ENCODE data around the gene IFITM2. TPM values are rescaled to one million over a fixed set of nuclear protein-coding genes. Genes with fewer than 3 reads are reported as not detected.

Gene IFITM2
- polyA plus RNA-seq, 4 donors = 21.7 to 490 (median 51.9) TPM

GRCh38 chr11:288478-289397, 18.9 kb upstream of the IFITM2 start, which contains the start of gene PGGHG:
Gene PGGHG (plus strand): TSS chr11:289126. CDS start chr11:289817, 691 bp downstream.
- Histone ChIP-seq H3K4me3 (ENCODE audit: low read depth in 1 of 3, low read length in 3 of 3) (peak within 1 kb of the TSS; percentile 47 to 60 (median 47)), H3K4me1 (ENCODE audit: control insufficient read depth in 3 of 3, insufficient read depth in 2 of 3, low read depth in 1 of 3, low read length in 2 of 3) (peaks cover 1 to 23% (median 4%) of the 10 kb centered on the region in 3 donors), H3K36me3 (ENCODE audit: control insufficient read depth in 3 of 3, insufficient read depth in 2 of 3, low read depth in 1 of 3, low read length in 3 of 3) (peaks cover 7 to 61% (median 8%) of the 10 kb centered on the region in 3 donors), H3K27me3 (ENCODE audit: control insufficient read depth in 3 of 3, insufficient read depth in 3 of 3, low read length in 3 of 3) (peaks cover 0 to 7% (median 0%) of the 10 kb centered on the region in 3 donors), H3K9me3 (ENCODE audit: control insufficient read depth in 2 of 2, insufficient read depth in 1 of 2, low read depth in 1 of 2, low read length in 1 of 2) (no peaks in the 10 kb centered on the region), H3K27ac (ENCODE audit: low read depth in 1 of 3, low read length in 2 of 3) (peak within 1 kb of the TSS; percentile 59 to 82 (median 81))
- peak; percentile 82 to 87 for DNase-seq
- no peak for FAIRE-seq
- WGBS, 3 donors = 0 to 1% (median 1%) methylated on average over 61 to 111 of the region's 112 CpGs

- H3K4me3 ChIP-seq (ENCODE audit: low read depth in 1 of 3, low read length in 3 of 3) = peak overlapping the region; percentile 47 to 60 (median 47)
- peak in 1 of 2 donors; percentile 15 for DNase-seq
- H3K4me1 ChIP-seq (ENCODE audit: control insufficient read depth in 3 of 3, insufficient read depth in 2 of 3, low read depth in 1 of 3, low read length in 2 of 3) = peaks cover 0 to 23% (median 4%) of the 10 kb centered on the region in 3 donors
- no peak for FAIRE-seq
- peak overlapping the region; percentile 47 to 58 (median 52) for H3K27ac ChIP-seq (ENCODE audit: low read depth in 1 of 3, low read length in 2 of 3)
- WGBS, 3 donors = 0 to 11% (median 10%) methylated on average over 7 to 14 of the region's 14 CpGs
- peaks cover 0 to 7% (median 0%) of the 10 kb centered on the region in 3 donors for H3K27me3 ChIP-seq (ENCODE audit: control insufficient read depth in 3 of 3, insufficient read depth in 3 of 3, low read length in 3 of 3)
- no peaks in the 10 kb centered on the region for H3K9me3 ChIP-seq (ENCODE audit: control insufficient read depth in 2 of 2, insufficient read depth in 1 of 2, low read depth in 1 of 2, low read length in 1 of 2)
- H3K36me3 ChIP-seq (ENCODE audit: control insufficient read depth in 3 of 3, insufficient read depth in 2 of 3, low read depth in 1 of 3, low read length in 3 of 3) = peaks cover 4 to 61% (median 7%) of the 10 kb centered on the region in 3 donors
Measured at GRCh38 chr11:289398-289711, 18.3 kb upstream of the IFITM2 start.

GRCh38 chr11:289712-290620, 17.6 kb upstream of the IFITM2 start:
- Histone ChIP-seq H3K27ac (ENCODE audit: low read depth in 1 of 3, low read length in 2 of 3) (peak overlapping the region; percentile 47 to 58 (median 52)), H3K4me1 (ENCODE audit: control insufficient read depth in 3 of 3, insufficient read depth in 2 of 3, low read depth in 1 of 3, low read length in 2 of 3) (peaks cover 0 to 23% (median 4%) of the 10 kb centered on the region in 3 donors), H3K9me3 (ENCODE audit: control insufficient read depth in 2 of 2, insufficient read depth in 1 of 2, low read depth in 1 of 2, low read length in 1 of 2) (no peaks in the 10 kb centered on the region), H3K36me3 (ENCODE audit: control insufficient read depth in 3 of 3, insufficient read depth in 2 of 3, low read depth in 1 of 3, low read length in 3 of 3) (peaks cover 4 to 62% (median 5%) of the 10 kb centered on the region in 3 donors), H3K27me3 (ENCODE audit: control insufficient read depth in 3 of 3, insufficient read depth in 3 of 3, low read length in 3 of 3) (peaks cover 0 to 7% (median 0%) of the 10 kb centered on the region in 3 donors), H3K4me3 (ENCODE audit: low read depth in 1 of 3, low read length in 3 of 3) (peak overlapping the region; percentile 47 to 60 (median 47))
- WGBS, 3 donors = 49 to 71% (median 56%) methylated on average over 41 to 48 of the region's 48 CpGs
- DNase-seq (no peak), FAIRE-seq (no peak)

- 73 to 82% (median 79%) methylated on average over 12 to 13 of the region's 13 CpGs for WGBS, 3 donors
- H3K4me3 ChIP-seq (ENCODE audit: low read depth in 1 of 3, low read length in 3 of 3) = no peak overlapping the region
Measured at GRCh38 chr11:290621-291231, 16.9 kb upstream of the IFITM2 start.

GRCh38 chr11:291281-292210, 16.1 kb upstream of the IFITM2 start:
- Histone ChIP-seq H3K4me3 (ENCODE audit: low read depth in 1 of 3, low read length in 3 of 3) (no peak overlapping the region), H3K27ac (ENCODE audit: low read depth in 1 of 3, low read length in 2 of 3) (no peak overlapping the region), H3K27me3 (ENCODE audit: control insufficient read depth in 3 of 3, insufficient read depth in 3 of 3, low read length in 3 of 3) (peaks cover 0 to 7% (median 0%) of the 10 kb centered on the region in 3 donors), H3K36me3 (ENCODE audit: control insufficient read depth in 3 of 3, insufficient read depth in 2 of 3, low read depth in 1 of 3, low read length in 3 of 3) (peaks cover 0 to 59% (median 5%) of the 10 kb centered on the region in 3 donors), H3K9me3 (ENCODE audit: control insufficient read depth in 2 of 2, insufficient read depth in 1 of 2, low read depth in 1 of 2, low read length in 1 of 2) (no peaks in the 10 kb centered on the region), H3K4me1 (ENCODE audit: control insufficient read depth in 3 of 3, insufficient read depth in 2 of 3, low read depth in 1 of 3, low read length in 2 of 3) (peaks cover 0 to 23% (median 4%) of the 10 kb centered on the region in 3 donors)
- FAIRE-seq (no peak), DNase-seq (no peak)
- WGBS, 3 donors = 87 to 88% (median 87%) methylated on average over 38 to 44 of the region's 44 CpGs

More at GRCh38 chr11:290621-291231, 16.9 kb upstream of the IFITM2 start:
- H3K9me3 ChIP-seq (ENCODE audit: control insufficient read depth in 2 of 2, insufficient read depth in 1 of 2, low read depth in 1 of 2, low read length in 1 of 2) = no peaks in the 10 kb centered on the region
- DNase-seq (no peak), FAIRE-seq (no peak)
- H3K4me1 ChIP-seq (ENCODE audit: control insufficient read depth in 3 of 3, insufficient read depth in 2 of 3, low read depth in 1 of 3, low read length in 2 of 3) = peaks cover 0 to 23% (median 4%) of the 10 kb centered on the region in 3 donors
- H3K36me3 ChIP-seq (ENCODE audit: control insufficient read depth in 3 of 3, insufficient read depth in 2 of 3, low read depth in 1 of 3, low read length in 3 of 3) = peaks cover 1 to 62% (median 5%) of the 10 kb centered on the region in 3 donors
- H3K27me3 ChIP-seq (ENCODE audit: control insufficient read depth in 3 of 3, insufficient read depth in 3 of 3, low read length in 3 of 3) = peaks cover 0 to 7% (median 0%) of the 10 kb centered on the region in 3 donors
- no peak overlapping the region for H3K27ac ChIP-seq (ENCODE audit: low read depth in 1 of 3, low read length in 2 of 3)

- DNase-seq = no peak
- no peaks in the 10 kb centered on the region for H3K9me3 ChIP-seq (ENCODE audit: control insufficient read depth in 2 of 2, insufficient read depth in 1 of 2, low read depth in 1 of 2, low read length in 1 of 2)
- 85 to 90% (median 87%) methylated on average over 27 to 29 of the region's 29 CpGs for WGBS, 3 donors
- peaks cover 0 to 59% (median 5%) of the 10 kb centered on the region in 3 donors for H3K36me3 ChIP-seq (ENCODE audit: control insufficient read depth in 3 of 3, insufficient read depth in 2 of 3, low read depth in 1 of 3, low read length in 3 of 3)
- no peak overlapping the region for H3K4me3 ChIP-seq (ENCODE audit: low read depth in 1 of 3, low read length in 3 of 3)
- FAIRE-seq = no peak
- H3K27me3 ChIP-seq (ENCODE audit: control insufficient read depth in 3 of 3, insufficient read depth in 3 of 3, low read length in 3 of 3) = peaks cover 0 to 7% (median 0%) of the 10 kb centered on the region in 3 donors
- H3K27ac ChIP-seq (ENCODE audit: low read depth in 1 of 3, low read length in 2 of 3) = no peak overlapping the region
- H3K4me1 ChIP-seq (ENCODE audit: control insufficient read depth in 3 of 3, insufficient read depth in 2 of 3, low read depth in 1 of 3, low read length in 2 of 3) = peaks cover 0 to 18% (median 4%) of the 10 kb centered on the region in 3 donors
Measured at GRCh38 chr11:292211-293121, 15.2 kb upstream of the IFITM2 start.

Data from small intestine (tissue), 7 donors.